HepG2 (cell line): ENCODE results near the gene PRSS8. TPM values are rescaled to one million over a fixed set of nuclear protein-coding genes. Genes with fewer than 3 reads are reported as not detected.

Experiments used
- MEIS2 ChIP-seq: sonication (generic); formaldehyde crosslinking; IDR thresholded peaks from 2 replicates; pipeline ENCODE4 v1.9.0; 2021; ENCODE audit warnings: mild to moderate bottlenecking, missing genetic modification reagents
- RFX1 ChIP-seq: fragments of 450-650 bp; IDR thresholded peaks from 2 replicates; pipeline ENCODE4 v1.6.1; 2017
- RXRA ChIP-seq: sonication (generic); formaldehyde crosslinking; IDR thresholded peaks from 2 replicates; pipeline ENCODE4 v1.5.1; 2020; ENCODE audit warnings: missing genetic modification reagents
- U2AF2 ChIP-seq: fragments of 200-400 bp; formaldehyde crosslinking; IDR thresholded peaks from 2 replicates; pipeline ENCODE4 v1.6.1; 2017; ENCODE audit warnings: low read depth, mild to moderate bottlenecking, low read length
- ZFP36L1 ChIP-seq: sonication (generic); formaldehyde crosslinking; IDR thresholded peaks from 2 replicates; pipeline ENCODE4 v1.8.0; 2022; ENCODE audit warnings: mild to moderate bottlenecking, missing genetic modification reagents, moderate library complexity
- ZNF34 ChIP-seq: sonication (generic); formaldehyde crosslinking; IDR thresholded peaks from 2 replicates; pipeline ENCODE4 v1.4.0; 2020; ENCODE audit warnings: mild to moderate bottlenecking, missing genetic modification reagents, borderline replicate concordance
- ZNF557 ChIP-seq: sonication (generic); formaldehyde crosslinking; IDR thresholded peaks from 2 replicates; pipeline ENCODE4 v1.4.0; 2020; ENCODE audit warnings: missing genetic modification reagents
- ZNF572 ChIP-seq: sonication (generic); formaldehyde crosslinking; IDR thresholded peaks from 2 replicates; pipeline ENCODE4 v1.5.1; 2020; ENCODE audit warnings: mild to moderate bottlenecking, missing genetic modification reagents
- polyA plus RNA-seq, 8 experiments: library from polyadenylated mRNA; depleted of rRNA in 3 of 8; stranded (reverse) in 7 of 8; unstranded in 1 of 8; fragments of >200 nt; fragmentation: Illumina TruSeq in 4 of 8; extraction: Trizol in 4 of 8; gene quantifications; 2 replicates each; pipeline versions ENCODE4 v1.2.1 to v1.2.3, GENCODE V29; 2011 to 2016; ENCODE audit warnings: low read depth in 4 of 8, missing spikeins in 1 of 8, mixed read lengths in 1 of 8; ENCODE audit not compliant: insufficient read depth in 1 of 8
- total RNA-seq, 5 experiments: library from RNA; depleted of rRNA; stranded (reverse); fragments of >200 nt; fragmentation: Illumina TruSeq; extraction: Trizol; gene quantifications; 2 replicates each; pipeline ENCODE4 v1.2.3, GENCODE V29; 2016; ENCODE audit warnings: low read depth in 1 of 5
- TF ChIP-seq, protein P1 (sequence below): sonication (generic); formaldehyde crosslinking; IDR thresholded peaks from 2 replicates; pipeline ENCODE4 v1.4.0; 2020; ENCODE audit warnings: mild to moderate bottlenecking, missing genetic modification reagents
- TF ChIP-seq, protein P2 (sequence below): sonication (generic); formaldehyde crosslinking; IDR thresholded peaks from 2 replicates; pipeline ENCODE4 v1.5.1; 2020; ENCODE audit warnings: missing genetic modification reagents, mild to moderate bottlenecking, borderline replicate concordance
- TF ChIP-seq, protein P3 (sequence below): sonication (generic); formaldehyde crosslinking; conservative IDR thresholded peaks from 2 replicates; pipeline ENCODE4 v1.4.0; 2020; ENCODE audit warnings: missing genetic modification reagents

PRSS8 gene
- total and polyA plus RNA-seq, 2 of the 13 experiments (the other 11 are each of a cell fraction or from before 2014, with no cell fraction given) = 2.6 to 7.2 TPM

DNA sequence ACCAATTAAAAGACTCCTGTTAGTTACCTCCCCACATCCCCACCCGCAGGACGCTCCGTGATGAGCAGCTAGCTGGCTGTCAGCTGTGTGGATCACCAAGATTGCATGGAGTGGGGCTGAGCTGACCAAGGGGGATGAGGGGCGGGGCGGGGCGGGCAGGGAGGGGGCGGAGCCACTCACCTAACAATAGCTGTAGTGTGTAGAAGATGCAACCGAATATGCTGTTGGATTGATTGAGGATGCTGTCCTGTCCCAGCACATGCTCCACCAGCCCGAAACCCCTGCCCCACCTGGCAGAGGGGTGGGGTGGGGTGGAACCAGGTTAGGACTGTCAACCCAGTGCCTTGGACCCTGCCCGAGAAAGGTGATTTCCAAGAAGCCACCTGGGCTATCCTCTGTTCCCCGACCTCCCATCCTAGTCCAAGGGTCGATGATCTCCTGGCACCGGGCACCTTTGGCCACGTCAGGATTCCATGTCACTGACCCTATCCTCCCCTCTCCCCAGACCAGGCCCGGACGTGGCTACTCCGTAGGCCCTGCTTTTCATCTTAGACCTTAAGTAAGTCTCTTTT lies 42.3 kb downstream of the PRSS8 start (continued):
- peak; percentile 19; the same call in 1 of the 2 replicates for TF ChIP-seq RXRA (CRISPR knock-in tag)
- TF ChIP-seq U2AF2 = no peak
- no peak for TF ChIP-seq MEIS2 (CRISPR knock-in tag)
- TF ChIP-seq, protein P1, sequence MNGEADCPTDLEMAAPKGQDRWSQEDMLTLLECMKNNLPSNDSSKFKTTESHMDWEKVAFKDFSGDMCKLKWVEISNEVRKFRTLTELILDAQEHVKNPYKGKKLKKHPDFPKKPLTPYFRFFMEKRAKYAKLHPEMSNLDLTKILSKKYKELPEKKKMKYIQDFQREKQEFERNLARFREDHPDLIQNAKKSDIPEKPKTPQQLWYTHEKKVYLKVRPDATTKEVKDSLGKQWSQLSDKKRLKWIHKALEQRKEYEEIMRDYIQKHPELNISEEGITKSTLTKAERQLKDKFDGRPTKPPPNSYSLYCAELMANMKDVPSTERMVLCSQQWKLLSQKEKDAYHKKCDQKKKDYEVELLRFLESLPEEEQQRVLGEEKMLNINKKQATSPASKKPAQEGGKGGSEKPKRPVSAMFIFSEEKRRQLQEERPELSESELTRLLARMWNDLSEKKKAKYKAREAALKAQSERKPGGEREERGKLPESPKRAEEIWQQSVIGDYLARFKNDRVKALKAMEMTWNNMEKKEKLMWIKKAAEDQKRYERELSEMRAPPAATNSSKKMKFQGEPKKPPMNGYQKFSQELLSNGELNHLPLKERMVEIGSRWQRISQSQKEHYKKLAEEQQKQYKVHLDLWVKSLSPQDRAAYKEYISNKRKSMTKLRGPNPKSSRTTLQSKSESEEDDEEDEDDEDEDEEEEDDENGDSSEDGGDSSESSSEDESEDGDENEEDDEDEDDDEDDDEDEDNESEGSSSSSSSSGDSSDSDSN (CRISPR knock-in tag) = no peak
- TF ChIP-seq, protein P2, sequence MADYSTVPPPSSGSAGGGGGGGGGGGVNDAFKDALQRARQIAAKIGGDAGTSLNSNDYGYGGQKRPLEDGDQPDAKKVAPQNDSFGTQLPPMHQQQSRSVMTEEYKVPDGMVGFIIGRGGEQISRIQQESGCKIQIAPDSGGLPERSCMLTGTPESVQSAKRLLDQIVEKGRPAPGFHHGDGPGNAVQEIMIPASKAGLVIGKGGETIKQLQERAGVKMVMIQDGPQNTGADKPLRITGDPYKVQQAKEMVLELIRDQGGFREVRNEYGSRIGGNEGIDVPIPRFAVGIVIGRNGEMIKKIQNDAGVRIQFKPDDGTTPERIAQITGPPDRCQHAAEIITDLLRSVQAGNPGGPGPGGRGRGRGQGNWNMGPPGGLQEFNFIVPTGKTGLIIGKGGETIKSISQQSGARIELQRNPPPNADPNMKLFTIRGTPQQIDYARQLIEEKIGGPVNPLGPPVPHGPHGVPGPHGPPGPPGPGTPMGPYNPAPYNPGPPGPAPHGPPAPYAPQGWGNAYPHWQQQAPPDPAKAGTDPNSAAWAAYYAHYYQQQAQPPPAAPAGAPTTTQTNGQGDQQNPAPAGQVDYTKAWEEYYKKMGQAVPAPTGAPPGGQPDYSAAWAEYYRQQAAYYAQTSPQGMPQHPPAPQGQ = no peak
- no peak for TF ChIP-seq ZFP36L1 (CRISPR knock-in tag)
- no peak for TF ChIP-seq ZNF34
- TF ChIP-seq ZNF572 = no peak
- TF ChIP-seq RFX1 = no peak
- TF ChIP-seq, protein P3, sequence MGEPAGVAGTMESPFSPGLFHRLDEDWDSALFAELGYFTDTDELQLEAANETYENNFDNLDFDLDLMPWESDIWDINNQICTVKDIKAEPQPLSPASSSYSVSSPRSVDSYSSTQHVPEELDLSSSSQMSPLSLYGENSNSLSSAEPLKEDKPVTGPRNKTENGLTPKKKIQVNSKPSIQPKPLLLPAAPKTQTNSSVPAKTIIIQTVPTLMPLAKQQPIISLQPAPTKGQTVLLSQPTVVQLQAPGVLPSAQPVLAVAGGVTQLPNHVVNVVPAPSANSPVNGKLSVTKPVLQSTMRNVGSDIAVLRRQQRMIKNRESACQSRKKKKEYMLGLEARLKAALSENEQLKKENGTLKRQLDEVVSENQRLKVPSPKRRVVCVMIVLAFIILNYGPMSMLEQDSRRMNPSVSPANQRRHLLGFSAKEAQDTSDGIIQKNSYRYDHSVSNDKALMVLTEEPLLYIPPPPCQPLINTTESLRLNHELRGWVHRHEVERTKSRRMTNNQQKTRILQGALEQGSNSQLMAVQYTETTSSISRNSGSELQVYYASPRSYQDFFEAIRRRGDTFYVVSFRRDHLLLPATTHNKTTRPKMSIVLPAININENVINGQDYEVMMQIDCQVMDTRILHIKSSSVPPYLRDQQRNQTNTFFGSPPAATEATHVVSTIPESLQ (CRISPR knock-in tag) = no peak
- TF ChIP-seq ZNF557 (CRISPR knock-in tag) = no peak
- TF ChIP-seq, all 625 proteins: peak for 70
